Measurements from ENCODE around the gene PRICKLE3.

PRICKLE3 gene

GRCh38 chrX:49171752-49172279 lies 14.4 kb downstream of the PRICKLE3 start, which contains the start of gene PLP2:
TSS of gene PLP2 (plus strand) at chrX:49171898. CDS start at chrX:49172001, 103 bp downstream.
- no peak for TF ChIP-seq CTCF (IDR thresholded peaks at IDR 0.05; ENCODE audit: low read depth, low read length, missing control alignments)
- H3K4me3 ChIP-seq (replicated peaks; ENCODE audit: low read depth, low read length): peak within 1 kb of the TSS; percentile 65
- no peak for DNase-seq (ENCODE audit: extremely low read depth, low read depth)

GRCh38 chrX:49167740-49168108 lies 18.4 kb downstream of the PRICKLE3 start:
- DNase-seq (ENCODE audit: extremely low read depth, low read depth): no peak
- TF ChIP-seq CTCF (IDR thresholded peaks at IDR 0.05; ENCODE audit: low read depth, low read length, missing control alignments): no peak
- H3K4me3 ChIP-seq (replicated peaks; ENCODE audit: low read depth, low read length): 0 out of 2 replicates have a peak overlapping the region, but pooled peaks have one; percentile 8

- DNase-seq (ENCODE audit: extremely low read depth, low read depth): no peak
- H3K4me3 ChIP-seq (replicated peaks; ENCODE audit: low read depth, low read length): peak overlapping the region; percentile 8
- no peak for TF ChIP-seq CTCF (IDR thresholded peaks at IDR 0.05; ENCODE audit: low read depth, low read length, missing control alignments)
Measured at GRCh38 chrX:49166914-49167739, 19.0 kb downstream of the PRICKLE3 start.

- peak; percentile 12 for TF ChIP-seq CTCF (IDR thresholded peaks at IDR 0.05; ENCODE audit: low read depth, low read length, missing control alignments)
- H3K4me3 ChIP-seq (replicated peaks; ENCODE audit: low read depth, low read length): peak overlapping the region; percentile 8
- no peak for DNase-seq (ENCODE audit: extremely low read depth, low read depth)
Measured at GRCh38 chrX:49165901-49166881, 20.0 kb downstream of the PRICKLE3 start.

GRCh38 chrX:49164589-49165360 lies 21.4 kb downstream of the PRICKLE3 start:
- no peak for DNase-seq (ENCODE audit: extremely low read depth, low read depth)
- no peak for TF ChIP-seq CTCF (IDR thresholded peaks at IDR 0.05; ENCODE audit: low read depth, low read length, missing control alignments)
- no peak overlapping the region for H3K4me3 ChIP-seq (replicated peaks; ENCODE audit: low read depth, low read length)

Data from HFF-Myc (cell line).